ENCODE results near the gene PRSS36. TPM values are rescaled to one million over a fixed set of nuclear protein-coding genes. Genes with fewer than 3 reads are reported as not detected.

PRSS36 gene
- total and polyA plus RNA-seq, 9 of the 15 experiments (the other 6 are each of a cell fraction or from before 2014, with no cell fraction given) = 0.09 to 1.2 (median 0.54) TPM; not detected in 2

DNA sequence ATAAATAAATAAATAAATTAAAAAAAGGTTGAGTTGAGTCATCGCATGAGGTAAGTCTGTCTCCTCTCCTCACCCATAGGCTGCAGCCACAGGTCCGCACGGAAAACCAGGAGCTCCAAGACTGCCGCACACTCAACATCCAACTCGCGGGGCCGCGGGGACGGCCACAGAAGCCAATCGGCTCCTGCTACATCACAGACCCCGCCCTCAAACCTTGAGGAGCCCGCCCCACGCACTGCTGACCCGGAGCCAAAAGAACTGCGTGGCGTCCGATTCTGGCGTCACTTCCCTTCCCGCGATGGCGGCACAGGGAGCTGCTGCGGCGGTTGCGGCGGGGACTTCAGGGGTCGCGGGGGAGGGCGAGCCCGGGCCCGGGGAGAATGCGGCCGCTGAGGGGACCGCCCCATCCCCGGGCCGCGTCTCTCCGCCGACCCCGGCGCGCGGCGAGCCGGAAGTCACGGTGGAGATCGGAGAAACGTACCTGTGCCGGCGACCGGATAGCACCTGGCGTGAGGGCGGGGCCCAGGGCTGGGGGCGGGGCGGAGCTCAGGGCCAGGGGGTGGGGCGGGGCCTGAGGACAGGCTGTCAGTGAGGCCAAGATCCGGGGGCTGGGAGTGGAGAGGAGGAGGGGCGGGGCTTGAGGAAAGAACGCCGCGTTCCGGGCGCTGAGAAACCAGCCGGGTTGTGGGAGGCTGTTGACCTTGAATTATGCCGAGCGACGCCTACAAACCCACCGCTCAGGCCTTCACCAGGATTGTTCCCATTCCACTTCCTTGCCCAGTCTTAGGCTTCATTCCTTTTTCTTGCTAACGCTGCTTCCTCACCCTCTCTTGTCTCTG lies 32.3 kb downstream of the PRSS36 start, which contains the start of gene KAT8 (continued):
- no peak for TF ChIP-seq SMC3 (conservative IDR thresholded peaks at IDR 0.05; ENCODE audit: insufficient read depth, low read depth, low read length)
- TF ChIP-seq HLTF (IDR thresholded peaks at IDR 0.05) = no peak
- no peak for TF ChIP-seq STAT5B (CRISPR knock-in tag; IDR thresholded peaks at IDR 0.05)
- TF ChIP-seq TGIF2 (CRISPR knock-in tag; IDR thresholded peaks at IDR 0.05) = no peak
- peak; percentile 89 for TF ChIP-seq SUPT5H (IDR thresholded peaks at IDR 0.05)
- TF ChIP-seq ZNF644 (tag; IDR thresholded peaks at IDR 0.05; ENCODE audit: low read depth) = no peak
- no peak for TF ChIP-seq PHTF2 (CRISPR knock-in tag; IDR thresholded peaks at IDR 0.05)
- no peak for TF ChIP-seq ZNF324 (CRISPR knock-in tag; IDR thresholded peaks at IDR 0.05)
- TF ChIP-seq NONO (IDR thresholded peaks at IDR 0.05; ENCODE audit: low read depth in 2 of 2, low read length in 1 of 2) = peak; percentile 79 to 97; a peak in 3 of 4 replicates
- peak; percentile 73 for TF ChIP-seq SMAD1 (IDR thresholded peaks at IDR 0.05; ENCODE audit: low read depth, low read length, partially characterized antibody)
- no peak for TF ChIP-seq SMARCA5 (IDR thresholded peaks at IDR 0.05)
- peak; percentile 87 for TF ChIP-seq ZBTB7A (IDR thresholded peaks at IDR 0.05; ENCODE audit: borderline replicate concordance, control insufficient read depth, low read depth, low read length)
- TF ChIP-seq FOXK1 (CRISPR knock-in tag; IDR thresholded peaks at IDR 0.05; ENCODE audit: borderline replicate concordance) = no peak
- no peak for TF ChIP-seq PTRF (tag; IDR thresholded peaks at IDR 0.05)
- TF ChIP-seq RBM15 (IDR thresholded peaks at IDR 0.05; ENCODE audit: insufficient read depth, low read length) = no peak
- no peak for TF ChIP-seq TCF3 (CRISPR knock-in tag; IDR thresholded peaks at IDR 0.05)
- TF ChIP-seq, protein P1, sequence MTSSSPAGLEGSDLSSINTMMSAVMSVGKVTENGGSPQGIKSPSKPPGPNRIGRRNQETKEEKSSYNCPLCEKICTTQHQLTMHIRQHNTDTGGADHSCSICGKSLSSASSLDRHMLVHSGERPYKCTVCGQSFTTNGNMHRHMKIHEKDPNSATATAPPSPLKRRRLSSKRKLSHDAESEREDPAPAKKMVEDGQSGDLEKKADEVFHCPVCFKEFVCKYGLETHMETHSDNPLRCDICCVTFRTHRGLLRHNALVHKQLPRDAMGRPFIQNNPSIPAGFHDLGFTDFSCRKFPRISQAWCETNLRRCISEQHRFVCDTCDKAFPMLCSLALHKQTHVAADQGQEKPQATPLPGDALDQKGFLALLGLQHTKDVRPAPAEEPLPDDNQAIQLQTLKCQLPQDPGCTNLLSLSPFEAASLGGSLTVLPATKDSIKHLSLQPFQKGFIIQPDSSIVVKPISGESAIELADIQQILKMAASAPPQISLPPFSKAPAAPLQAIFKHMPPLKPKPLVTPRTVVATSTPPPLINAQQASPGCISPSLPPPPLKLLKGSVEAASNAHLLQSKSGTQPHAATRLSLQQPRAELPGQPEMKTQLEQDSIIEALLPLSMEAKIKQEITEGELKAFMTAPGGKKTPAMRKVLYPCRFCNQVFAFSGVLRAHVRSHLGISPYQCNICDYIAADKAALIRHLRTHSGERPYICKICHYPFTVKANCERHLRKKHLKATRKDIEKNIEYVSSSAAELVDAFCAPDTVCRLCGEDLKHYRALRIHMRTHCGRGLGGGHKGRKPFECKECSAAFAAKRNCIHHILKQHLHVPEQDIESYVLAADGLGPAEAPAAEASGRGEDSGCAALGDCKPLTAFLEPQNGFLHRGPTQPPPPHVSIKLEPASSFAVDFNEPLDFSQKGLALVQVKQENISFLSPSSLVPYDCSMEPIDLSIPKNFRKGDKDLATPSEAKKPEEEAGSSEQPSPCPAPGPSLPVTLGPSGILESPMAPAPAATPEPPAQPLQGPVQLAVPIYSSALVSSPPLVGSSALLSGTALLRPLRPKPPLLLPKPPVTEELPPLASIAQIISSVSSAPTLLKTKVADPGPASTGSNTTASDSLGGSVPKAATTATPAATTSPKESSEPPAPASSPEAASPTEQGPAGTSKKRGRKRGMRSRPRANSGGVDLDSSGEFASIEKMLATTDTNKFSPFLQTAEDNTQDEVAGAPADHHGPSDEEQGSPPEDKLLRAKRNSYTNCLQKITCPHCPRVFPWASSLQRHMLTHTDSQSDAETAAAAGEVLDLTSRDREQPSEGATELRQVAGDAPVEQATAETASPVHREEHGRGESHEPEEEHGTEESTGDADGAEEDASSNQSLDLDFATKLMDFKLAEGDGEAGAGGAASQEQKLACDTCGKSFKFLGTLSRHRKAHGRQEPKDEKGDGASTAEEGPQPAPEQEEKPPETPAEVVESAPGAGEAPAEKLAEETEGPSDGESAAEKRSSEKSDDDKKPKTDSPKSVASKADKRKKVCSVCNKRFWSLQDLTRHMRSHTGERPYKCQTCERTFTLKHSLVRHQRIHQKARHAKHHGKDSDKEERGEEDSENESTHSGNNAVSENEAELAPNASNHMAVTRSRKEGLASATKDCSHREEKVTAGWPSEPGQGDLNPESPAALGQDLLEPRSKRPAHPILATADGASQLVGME (CRISPR knock-in tag; IDR thresholded peaks at IDR 0.05) = no peak
- no peak for TF ChIP-seq TEAD4 (IDR thresholded peaks at IDR 0.05; ENCODE audit: low read length)
- no peak for TF ChIP-seq TEAD4 (CRISPR knock-in tag; IDR thresholded peaks at IDR 0.05; ENCODE audit: borderline replicate concordance)
- TF ChIP-seq, protein P2, sequence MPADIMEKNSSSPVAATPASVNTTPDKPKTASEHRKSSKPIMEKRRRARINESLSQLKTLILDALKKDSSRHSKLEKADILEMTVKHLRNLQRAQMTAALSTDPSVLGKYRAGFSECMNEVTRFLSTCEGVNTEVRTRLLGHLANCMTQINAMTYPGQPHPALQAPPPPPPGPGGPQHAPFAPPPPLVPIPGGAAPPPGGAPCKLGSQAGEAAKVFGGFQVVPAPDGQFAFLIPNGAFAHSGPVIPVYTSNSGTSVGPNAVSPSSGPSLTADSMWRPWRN (IDR thresholded peaks at IDR 0.05; ENCODE audit: low read depth) = no peak
- no peak for TF ChIP-seq ATF4 (CRISPR knock-in tag; IDR thresholded peaks at IDR 0.05)
- no peak for TF ChIP-seq ZNF23 (CRISPR knock-in tag; IDR thresholded peaks at IDR 0.05)
- no peak for TF ChIP-seq ZNF583 (CRISPR knock-in tag; IDR thresholded peaks at IDR 0.05)

Measured in K562 (cell line).